GM21515 (cell line): ENCODE measurements around the gene PHF8.

Source experiments
- ATAC-seq: cut with Tn5 transposase; IDR thresholded peaks from one replicate; pipeline ENCODE4 v1.9.1; 2021; ENCODE audit not compliant: unreplicated experiment

PHF8 gene

DNA sequence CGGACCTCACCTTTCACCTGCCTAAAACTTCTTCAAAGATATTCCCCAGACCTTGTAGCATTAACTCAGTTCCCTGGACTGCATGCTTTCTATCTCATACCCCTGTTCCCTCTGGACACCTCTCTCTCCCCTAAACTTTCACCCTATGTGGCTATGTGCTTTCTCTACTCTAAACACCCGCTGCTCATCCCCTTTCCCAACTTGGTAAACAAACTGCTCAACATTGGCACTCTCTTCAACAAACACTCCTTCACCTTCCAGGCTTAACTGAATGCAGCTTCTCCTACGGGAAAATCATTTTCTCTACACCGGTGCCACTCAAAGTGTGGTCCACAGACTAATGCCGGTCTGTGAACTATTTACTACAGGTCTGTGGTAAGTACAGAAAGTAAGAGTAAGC, 19.9 kb downstream of the PHF8 start:
- ATAC-seq: no peak

DNA sequence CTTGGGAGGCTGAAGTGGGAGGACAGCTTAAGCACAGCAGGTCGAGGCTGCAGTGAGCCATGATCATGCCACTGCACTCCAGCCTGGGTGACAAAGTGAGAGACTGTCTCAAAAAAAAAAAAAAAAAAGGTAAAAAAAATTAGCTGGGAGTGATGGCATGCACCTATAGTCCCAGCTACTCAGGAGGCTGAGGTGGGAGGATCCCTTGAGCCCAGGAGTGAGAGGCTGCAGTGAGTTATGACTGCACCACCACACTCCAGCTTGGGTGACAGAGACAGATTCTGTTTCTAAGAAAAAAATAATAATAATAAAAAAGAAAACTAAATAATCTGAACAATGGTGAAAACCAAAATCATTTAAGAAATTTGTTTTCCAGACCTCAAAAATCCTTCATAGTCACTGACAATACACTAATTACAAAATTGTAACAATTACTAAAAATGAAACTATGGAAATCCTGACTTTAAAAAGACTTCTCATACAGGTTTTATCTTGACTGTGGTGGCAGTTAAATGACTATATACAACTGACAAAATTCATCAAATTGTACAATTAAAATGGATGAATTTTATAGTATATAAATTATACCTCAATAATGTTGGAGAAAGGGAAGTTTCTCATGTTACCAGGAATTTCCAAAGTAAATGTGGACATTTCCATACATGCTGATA, 31.3 kb downstream of the PHF8 start:
- ATAC-seq: no peak

DNA sequence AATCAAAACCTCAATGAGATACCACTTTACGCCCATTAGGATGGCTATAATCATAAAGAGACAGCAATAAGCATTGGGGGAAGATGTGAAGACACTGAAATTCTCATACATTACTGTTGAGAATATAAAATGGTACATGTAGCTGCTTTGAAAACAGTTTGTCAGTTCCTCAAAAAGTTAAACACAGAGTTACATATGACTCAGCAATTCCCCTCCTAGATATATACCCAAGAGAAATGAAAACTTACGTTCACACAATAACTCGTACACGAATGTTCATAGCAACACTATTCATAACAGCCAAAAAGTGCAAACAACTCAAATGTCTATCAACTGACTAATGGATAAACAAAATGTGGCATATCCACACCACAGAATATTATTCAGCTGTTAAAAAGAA, 36.6 kb downstream of the PHF8 start:
- no peak for ATAC-seq

- ATAC-seq: no peak
Measured at GRCh38 chrX:53997724-53998123, 46.5 kb downstream of the PHF8 start.

DNA sequence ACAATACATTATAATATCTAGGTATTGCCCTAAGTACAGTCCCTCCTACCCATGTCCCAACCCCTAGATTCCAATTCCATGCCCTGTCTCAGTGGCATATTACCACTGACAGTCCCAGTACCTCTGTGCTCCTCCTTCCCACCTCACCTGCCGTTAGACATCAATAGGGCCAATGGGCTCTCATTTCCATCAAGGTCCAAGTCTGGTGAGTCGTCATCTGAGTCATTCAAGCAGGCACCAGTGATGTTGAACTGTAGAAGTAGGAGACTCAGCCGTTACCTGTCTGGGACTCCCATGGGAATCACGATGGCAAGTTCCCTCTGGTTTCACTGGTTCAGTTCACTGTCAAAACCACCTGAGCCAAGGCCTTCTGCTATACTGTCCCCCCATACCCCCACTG, 51.7 kb downstream of the PHF8 start:
- no peak for ATAC-seq

DNA sequence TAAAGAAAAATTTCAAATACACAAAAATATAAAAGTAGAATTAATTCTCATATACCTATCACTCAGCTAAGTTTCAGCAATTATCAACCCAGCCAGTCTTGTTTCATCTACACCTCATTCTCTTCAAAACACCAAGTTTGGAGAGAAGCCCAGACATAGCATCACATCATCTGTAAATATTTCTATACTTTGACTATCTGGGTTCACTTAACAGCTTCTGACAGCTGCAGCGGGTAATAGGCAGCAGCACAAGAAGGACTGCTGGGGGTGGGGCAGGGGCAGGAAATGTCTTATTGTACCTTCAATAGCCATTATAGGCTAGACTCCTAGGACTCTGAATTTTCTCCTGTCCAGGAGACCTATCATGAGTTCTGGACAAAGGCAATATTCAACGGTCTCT, 54.1 kb downstream of the PHF8 start:
- ATAC-seq: no peak

DNA sequence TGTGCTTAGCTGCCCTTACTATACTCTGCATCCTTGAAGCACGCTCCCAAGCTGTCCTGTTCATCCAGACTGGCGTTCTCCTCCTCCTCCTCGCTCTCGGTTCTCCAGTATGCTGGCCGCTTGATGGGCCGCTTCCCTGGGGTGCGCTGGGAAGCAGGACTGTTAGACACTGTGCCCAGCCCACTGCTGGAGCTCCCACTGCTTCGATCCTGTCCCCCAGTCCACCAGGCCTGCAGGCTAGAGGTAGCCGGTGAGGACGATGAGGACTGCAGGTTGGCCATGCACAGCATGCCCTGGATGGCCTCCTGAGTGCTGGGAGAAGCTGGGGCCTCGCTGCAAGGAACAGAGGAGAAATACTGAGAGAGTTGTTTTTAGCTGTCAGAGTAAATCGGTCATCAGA, 59.4 kb downstream of the PHF8 start:
- ATAC-seq: no peak

DNA sequence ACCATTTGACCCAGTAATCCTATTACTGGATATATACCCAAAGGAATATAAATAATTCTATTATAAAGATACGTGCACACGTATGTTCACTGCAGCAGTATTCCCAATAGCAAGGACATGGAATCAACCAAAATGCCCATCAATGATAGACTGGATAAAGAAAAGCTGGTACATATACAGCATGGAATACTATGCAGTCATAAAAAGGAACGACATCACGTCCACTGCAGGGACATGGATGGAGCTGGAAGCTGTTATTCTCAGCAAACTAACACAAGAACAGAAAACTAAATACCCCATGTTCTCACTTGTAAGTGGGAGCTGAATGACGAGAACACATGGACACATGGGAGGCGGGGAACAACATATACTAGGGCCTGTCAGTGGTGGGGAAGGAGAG, 69.7 kb downstream of the PHF8 start:
- ATAC-seq: no peak

GRCh38 chrX:53969540-53969939, 74.7 kb downstream of the PHF8 start:
- ATAC-seq: no peak

GRCh38 chrX:53950130-53950733, 94.0 kb downstream of the PHF8 start:
- no peak for ATAC-seq

- no peak for ATAC-seq
Measured at GRCh38 chrX:53940180-53940579, 104.1 kb downstream of the PHF8 start.

DNA sequence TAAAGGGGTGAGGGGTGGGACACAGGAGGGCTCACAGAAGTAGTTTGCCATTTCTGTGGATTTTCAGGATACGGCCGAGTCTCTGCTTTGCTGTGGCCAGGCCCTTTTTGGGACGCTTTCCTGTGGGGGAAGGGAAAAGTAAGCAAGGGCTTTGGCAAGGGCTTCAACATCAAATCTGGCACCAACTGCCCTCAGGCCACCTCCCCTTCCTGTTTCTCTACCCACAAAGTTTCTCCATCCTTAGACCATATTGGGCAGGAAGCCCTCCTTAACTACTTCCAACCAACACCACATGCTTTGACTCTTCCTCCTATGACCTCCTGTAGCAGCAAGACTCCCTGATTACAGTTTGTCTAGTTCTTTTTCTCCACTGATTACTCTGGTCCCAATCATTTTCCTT, 105.1 kb downstream of the PHF8 start:
- ATAC-seq: no peak

DNA sequence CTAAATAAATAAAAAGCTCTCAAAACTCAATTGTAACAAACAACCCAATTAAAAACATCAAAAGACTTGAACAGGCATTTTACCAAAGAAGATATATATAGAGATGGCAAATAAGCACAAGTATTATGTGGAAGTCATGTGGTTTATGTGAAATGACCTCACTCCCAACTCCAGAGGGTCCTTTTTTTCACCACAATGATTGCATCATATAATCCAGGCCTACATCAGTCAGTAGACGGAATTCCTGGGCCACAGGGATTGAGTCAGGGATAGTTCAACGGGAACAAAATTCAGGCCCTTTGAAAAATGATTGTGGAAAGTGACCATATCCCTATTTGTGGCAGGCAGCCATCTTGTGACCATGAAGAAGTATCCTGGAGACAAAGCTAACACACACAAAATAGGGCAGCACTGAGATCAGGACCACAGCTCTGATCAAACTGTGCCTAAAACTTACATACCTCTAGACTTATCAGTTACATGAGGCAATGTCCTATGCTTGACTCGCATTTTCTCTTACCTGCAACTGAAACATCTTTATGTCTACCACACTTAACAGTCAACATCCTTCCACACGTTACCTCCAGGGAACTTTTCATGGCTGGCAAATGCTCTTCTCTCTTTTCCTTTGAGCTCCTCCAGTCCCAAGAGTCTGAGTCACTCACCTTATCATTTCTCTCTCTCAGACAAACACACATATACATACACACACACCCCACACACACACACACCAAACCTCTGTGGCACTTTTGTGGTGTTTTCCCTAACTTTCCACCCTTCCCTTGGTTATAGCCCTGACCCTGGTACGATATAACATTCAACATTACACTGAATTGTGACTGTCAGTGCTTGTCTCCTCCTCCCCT, 113.5 kb downstream of the PHF8 start:
- ATAC-seq: no peak

GRCh38 chrX:53926030-53926429, 118.2 kb downstream of the PHF8 start:
- no peak for ATAC-seq

- ATAC-seq: no peak
Measured at GRCh38 chrX:53918702-53919101, 125.6 kb downstream of the PHF8 start.

GRCh38 chrX:53900623-53901022, 143.7 kb downstream of the PHF8 start:
- ATAC-seq: no peak

DNA sequence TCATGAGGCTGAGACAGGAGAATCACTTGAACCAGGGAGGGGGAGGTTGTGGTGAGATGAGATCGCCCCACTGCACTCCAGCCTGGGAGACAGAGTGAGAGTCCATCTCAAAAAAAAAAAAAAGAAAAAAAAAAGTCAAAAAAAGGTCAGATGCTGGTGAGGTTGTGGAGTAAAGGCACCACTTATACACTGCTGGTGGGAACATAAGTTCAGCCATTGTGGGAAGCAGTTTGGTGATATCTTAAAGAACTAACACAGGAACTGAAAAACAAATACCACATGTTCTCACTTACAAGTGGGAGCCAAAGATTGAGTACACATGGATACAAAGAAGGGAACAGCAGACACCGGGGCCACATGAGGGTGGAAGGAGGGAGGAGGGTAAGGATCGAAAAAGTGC, 149.0 kb downstream of the PHF8 start:
- no peak for ATAC-seq
